GM21528 (cell line): Measurements from ENCODE around the gene RAB6B.

Experiments used
- ATAC-seq: cut with Tn5 transposase; IDR thresholded peaks from one replicate; pipeline ENCODE4 v1.9.1; 2021; ENCODE audit warnings: mild to moderate bottlenecking, moderate library complexity; ENCODE audit not compliant: unreplicated experiment, low FRiP score

The RAB6B gene

GRCh38 chr3:133840055-133840737 lies 55.5 kb downstream of the RAB6B start:
- no peak for ATAC-seq

GRCh38 chr3:133838916-133839800 lies 56.5 kb downstream of the RAB6B start:
- no peak for ATAC-seq

GRCh38 chr3:133838296-133838789 lies 57.3 kb downstream of the RAB6B start:
- ATAC-seq, result no peak

- ATAC-seq, result no peak
Measured at GRCh38 chr3:133837487-133838295, 58.0 kb downstream of the RAB6B start.

GRCh38 chr3:133836497-133837158 lies 59.1 kb downstream of the RAB6B start:
- no peak for ATAC-seq

GRCh38 chr3:133835961-133836360 lies 59.7 kb downstream of the RAB6B start:
- ATAC-seq, result no peak

- ATAC-seq, result no peak
Measured at GRCh38 chr3:133835418-133835743, 60.3 kb downstream of the RAB6B start.

- ATAC-seq, result no peak
Measured at GRCh38 chr3:133834621-133835417, 60.9 kb downstream of the RAB6B start.

GRCh38 chr3:133833880-133834620 lies 61.6 kb downstream of the RAB6B start:
- no peak for ATAC-seq

GRCh38 chr3:133833267-133833666 lies 62.4 kb downstream of the RAB6B start:
- ATAC-seq, result no peak

- ATAC-seq, result no peak
Measured at GRCh38 chr3:133832802-133833144, 62.9 kb downstream of the RAB6B start.

- no peak for ATAC-seq
Measured at GRCh38 chr3:133831966-133832801, 63.5 kb downstream of the RAB6B start.

GRCh38 chr3:133830071-133830470 lies 65.6 kb downstream of the RAB6B start:
- ATAC-seq, result no peak

GRCh38 chr3:133829310-133829707 lies 66.4 kb downstream of the RAB6B start:
- ATAC-seq, result no peak

- no peak for ATAC-seq
Measured at GRCh38 chr3:133828576-133829309, 66.9 kb downstream of the RAB6B start.

- no peak for ATAC-seq
Measured at GRCh38 chr3:133827684-133828083, 68.0 kb downstream of the RAB6B start.

GRCh38 chr3:133827136-133827535 lies 68.5 kb downstream of the RAB6B start:
- no peak for ATAC-seq
